Suprapubic skin (tissue), 4 donors: Measurements from ENCODE around the gene TARDBP. TPM values are rescaled to one million over a fixed set of nuclear protein-coding genes. Genes with fewer than 3 reads are reported as not detected.

Source experiments
- DNase-seq, 2 donors: peaks; one replicate each; pipeline ENCODE4 v3.0.0-alpha.2; 2019; ENCODE audit warnings: low spot score in 2 of 2
- H3K27ac ChIP-seq: fragments of 200-600 bp; sonication (generic); one replicate; pipeline ENCODE4 v1.5.1; 2019
- H3K27me3 ChIP-seq: fragments of 200-600 bp; sonication (generic); one replicate; pipeline ENCODE4 v1.5.1; 2019
- H3K36me3 ChIP-seq: fragments of 200-600 bp; sonication (generic); one replicate; pipeline ENCODE4 v1.5.1; 2019
- H3K4me1 ChIP-seq: fragments of 200-600 bp; sonication (generic); one replicate; pipeline ENCODE4 v1.5.1; 2019
- H3K4me3 ChIP-seq: fragments of 200-600 bp; sonication (generic); one replicate; pipeline ENCODE4 v1.5.1; 2019; ENCODE audit warnings: mild to moderate bottlenecking
- H3K9me3 ChIP-seq: fragments of 200-600 bp; sonication (generic); one replicate; pipeline ENCODE4 v1.5.1; 2019
- CTCF ChIP-seq, 2 donors: fragments of 200-600 bp in 1 of 2; fragments of 450-650 bp in 1 of 2; sonication (generic) in 1 of 2; IDR thresholded peaks; one replicate each; pipeline ENCODE4 v1.5.1; 2016 to 2019; ENCODE audit warnings: antibody characterized with exemption in 2 of 2, mild to moderate bottlenecking in 1 of 2, moderate library complexity in 1 of 2
- EP300 ChIP-seq: sonication (generic); formaldehyde crosslinking; IDR thresholded peaks from one replicate; pipeline ENCODE4 v1.6.1; 2017; ENCODE audit warnings: antibody characterized with exemption
- POLR2A ChIP-seq, 2 donors: fragments of 450-650 bp; IDR thresholded peaks; one replicate each; pipeline ENCODE4 v1.6.1; 2017; ENCODE audit warnings: antibody characterized with exemption in 2 of 2, mild to moderate bottlenecking in 2 of 2, moderate library complexity in 2 of 2
- POLR2AphosphoS5 ChIP-seq, 3 donors: sonication (generic); formaldehyde crosslinking; IDR thresholded peaks; one replicate each; pipeline ENCODE4 v1.6.1; 2017; ENCODE audit warnings: antibody characterized with exemption in 3 of 3
- WGBS: methylation state at CpG from one replicate; pipeline ENCODE4 v1.1.5; 2018; 5-methylcytosine and 5-hydroxymethylcytosine counted together
- total RNA-seq, 4 donors: library from RNA; depleted of rRNA; stranded (reverse); fragments of >200 nt; gene quantifications; one replicate each; pipeline ENCODE4 v1.1.0, GENCODE V29; 2016

TARDBP gene
- total RNA-seq, 4 donors from 2014 or later: 92.7 to 287 (median 156) TPM

GRCh38 chr1:11042065-11042464 is 29.6 kb downstream of the TARDBP start:
- H3K36me3 ChIP-seq: no peaks in the 10 kb centered on the region
- H3K4me1 ChIP-seq: no peaks in the 10 kb centered on the region
- H3K4me3 ChIP-seq: no peak overlapping the region
- TF ChIP-seq POLR2A (IDR thresholded peaks at IDR 0.05) (no peak), POLR2AphosphoS5 (IDR thresholded peaks at IDR 0.05) (no peak), EP300 (no peak), CTCF (IDR thresholded peaks at IDR 0.05) (no peak)
- no peak overlapping the region for H3K27ac ChIP-seq
- no peak for DNase-seq
- WGBS: 84% methylated on average over 3 of the region's 3 CpGs
- no peaks in the 10 kb centered on the region for H3K9me3 ChIP-seq
- H3K27me3 ChIP-seq: peaks cover 7% of the 10 kb centered on the region

GRCh38 chr1:11042995-11043874 is 30.8 kb downstream of the TARDBP start:
- Histone ChIP-seq H3K9me3 (no peaks in the 10 kb centered on the region), H3K27ac (no peak overlapping the region), H3K27me3 (peaks cover 6% of the 10 kb centered on the region), H3K36me3 (no peaks in the 10 kb centered on the region), H3K4me1 (no peaks in the 10 kb centered on the region), H3K4me3 (no peak overlapping the region)
- 73% methylated on average over 12 of the region's 19 CpGs for WGBS
- no peak for DNase-seq
- TF ChIP-seq EP300 (no peak), POLR2A (IDR thresholded peaks at IDR 0.05) (no peak), CTCF (IDR thresholded peaks at IDR 0.05) (no peak), POLR2AphosphoS5 (IDR thresholded peaks at IDR 0.05) (no peak)

DNA sequence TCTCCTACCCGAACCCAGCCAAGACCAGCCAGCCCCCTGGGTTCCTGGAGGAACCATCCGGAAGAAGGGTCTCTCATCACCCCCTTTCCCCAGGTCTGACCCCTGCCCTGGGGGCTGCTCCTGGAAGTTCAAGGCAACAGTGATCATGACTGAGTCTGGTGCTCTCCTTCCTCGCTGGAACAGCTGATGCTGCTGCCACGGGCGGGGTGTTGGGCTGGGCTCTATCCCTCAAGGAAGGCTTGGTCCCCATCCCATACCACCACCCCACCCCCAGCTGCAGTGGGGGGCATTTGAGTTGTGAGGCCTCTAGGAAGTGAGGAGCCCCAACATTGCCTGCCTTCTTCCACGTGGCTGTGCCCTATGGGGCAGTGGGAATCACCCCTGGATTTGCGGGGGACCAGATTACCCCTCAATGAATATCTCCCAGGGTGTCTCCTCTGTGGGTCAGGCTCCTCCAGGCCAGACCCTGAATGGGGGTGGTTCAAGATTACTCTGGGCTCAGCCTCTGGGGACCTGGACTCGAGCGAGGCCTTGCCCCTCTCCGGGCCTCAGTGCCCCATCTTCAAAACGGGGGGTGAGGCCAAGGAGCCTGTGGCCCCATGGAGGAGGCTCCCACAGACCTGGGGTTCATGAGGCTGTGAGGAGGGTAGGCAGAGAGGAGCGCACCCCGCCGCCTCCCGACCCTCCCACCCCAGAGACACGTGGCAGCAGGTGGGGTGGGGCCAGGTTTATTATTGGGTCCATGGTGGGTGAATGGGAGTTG is 31.8 kb downstream of the TARDBP start:
- H3K27ac ChIP-seq: no peak overlapping the region
- no peaks in the 10 kb centered on the region for H3K27me3 ChIP-seq
- DNase-seq: no peak
- H3K9me3 ChIP-seq: no peaks in the 10 kb centered on the region
- no CpG with 5 or more reads among the region's 16 CpGs for WGBS
- no peaks in the 10 kb centered on the region for H3K4me1 ChIP-seq
- no peak overlapping the region for H3K4me3 ChIP-seq
- no peak for TF ChIP-seq POLR2AphosphoS5 (IDR thresholded peaks at IDR 0.05)
- no peak for TF ChIP-seq EP300
- no peak for TF ChIP-seq POLR2A (IDR thresholded peaks at IDR 0.05)
- no peak for TF ChIP-seq CTCF (IDR thresholded peaks at IDR 0.05)
- H3K36me3 ChIP-seq: no peaks in the 10 kb centered on the region

DNA sequence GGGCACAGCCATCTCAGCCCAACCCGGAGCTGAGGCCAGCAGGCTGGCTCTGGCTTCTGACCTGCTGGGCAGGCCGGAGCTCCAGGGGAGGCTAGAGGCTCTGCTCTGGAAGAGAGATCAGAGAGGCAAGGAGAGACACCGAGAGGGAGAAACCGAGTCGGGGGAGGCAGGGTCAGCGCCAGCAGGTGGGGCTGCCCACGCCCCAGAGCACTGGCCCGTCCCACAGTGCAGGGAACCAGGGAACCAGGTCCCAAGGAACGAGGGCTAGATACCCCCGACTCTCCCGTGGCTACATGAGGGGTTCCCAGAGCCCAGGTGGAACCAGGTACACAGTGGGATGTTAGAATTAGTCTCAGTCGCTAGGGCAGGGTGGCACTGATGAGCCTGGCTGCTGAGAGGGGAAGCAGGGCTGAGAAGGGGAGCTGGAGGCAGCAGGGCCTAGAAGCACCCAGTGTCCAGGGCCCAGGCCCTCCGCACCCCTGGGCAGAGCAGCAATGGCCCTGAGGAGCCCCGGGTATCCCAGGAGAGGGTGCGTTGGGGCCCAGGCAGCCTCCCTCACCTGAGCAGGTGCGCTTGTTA is 32.5 kb downstream of the TARDBP start:
- Histone ChIP-seq H3K4me3 (no peak overlapping the region), H3K36me3 (no peaks in the 10 kb centered on the region), H3K4me1 (no peaks in the 10 kb centered on the region), H3K27me3 (no peaks in the 10 kb centered on the region), H3K9me3 (no peaks in the 10 kb centered on the region), H3K27ac (no peak overlapping the region)
- DNase-seq: no peak
- TF ChIP-seq EP300: no peak
- no peak for TF ChIP-seq POLR2A (IDR thresholded peaks at IDR 0.05)
- TF ChIP-seq POLR2AphosphoS5 (IDR thresholded peaks at IDR 0.05): no peak
- 60% methylated on average over 2 of the region's 16 CpGs for WGBS

- DNase-seq: no peak
- H3K27me3 ChIP-seq: no peaks in the 10 kb centered on the region
- H3K4me1 ChIP-seq: no peaks in the 10 kb centered on the region
- H3K36me3 ChIP-seq: no peaks in the 10 kb centered on the region
- H3K4me3 ChIP-seq: no peak overlapping the region
- H3K9me3 ChIP-seq: no peaks in the 10 kb centered on the region
- no peak for TF ChIP-seq EP300
- no peak for TF ChIP-seq POLR2AphosphoS5 (IDR thresholded peaks at IDR 0.05)
- no peak for TF ChIP-seq POLR2A (IDR thresholded peaks at IDR 0.05)
- no peak for TF ChIP-seq CTCF (IDR thresholded peaks at IDR 0.05)
- no peak overlapping the region for H3K27ac ChIP-seq
- WGBS: 71% methylated on average over 18 of the region's 32 CpGs
Observed at GRCh38 chr1:11045428-11046269, 33.2 kb downstream of the TARDBP start.
